Glomerular visceral epithelial cell (primary cell): Measurements from ENCODE around the gene CLK3.
A peak's percentile ranks its signal among the peaks of the same experiment; 100 is the strongest.
"Not testable (repeated sequence)": the region's sequence is repeated elsewhere in the genome, so short reads cannot be mapped to it uniquely, and the experiment has no call there.

Source experiments
- DNase-seq: peaks from one replicate; pipeline ENCODE4 v3.0.0-alpha.2; 2016; ENCODE audit errors: extremely low spot score

CLK3 gene

GRCh38 chr15:74620636-74621545, 5.3 kb downstream of the CLK3 start:
- peak; percentile 68 for DNase-seq

- DNase-seq: no peak
Observed at GRCh38 chr15:74621546-74621920, 5.9 kb downstream of the CLK3 start.

- DNase-seq: no peak
Observed at GRCh38 chr15:74621936-74622335, 6.3 kb downstream of the CLK3 start.

- DNase-seq: no peak
Observed at GRCh38 chr15:74622758-74623157, 7.1 kb downstream of the CLK3 start.

- DNase-seq: no peak
Observed at GRCh38 chr15:74624020-74624602, 8.5 kb downstream of the CLK3 start.

GRCh38 chr15:74625693-74626092, 10.1 kb downstream of the CLK3 start:
- no peak for DNase-seq

- DNase-seq: no peak
Observed at GRCh38 chr15:74626336-74626735, 10.7 kb downstream of the CLK3 start.

- no peak for DNase-seq
Observed at GRCh38 chr15:74626752-74627692, 11.4 kb downstream of the CLK3 start.

- DNase-seq: no peak
Observed at GRCh38 chr15:74627766-74628165, 12.1 kb downstream of the CLK3 start.

- DNase-seq: no peak
Observed at GRCh38 chr15:74628199-74628598, 12.6 kb downstream of the CLK3 start.

GRCh38 chr15:74628949-74629348, 13.3 kb downstream of the CLK3 start:
- DNase-seq: no peak

GRCh38 chr15:74629696-74630095, 14.1 kb downstream of the CLK3 start:
- not testable (repeated sequence) for DNase-seq

- no peak for DNase-seq
Observed at GRCh38 chr15:74630284-74631086, 14.8 kb downstream of the CLK3 start.

- DNase-seq: no peak
Observed at GRCh38 chr15:74631087-74631385, 15.4 kb downstream of the CLK3 start.

- DNase-seq: no peak
Observed at GRCh38 chr15:74631408-74631807, 15.8 kb downstream of the CLK3 start.

GRCh38 chr15:74631935-74632560, 16.4 kb downstream of the CLK3 start:
- DNase-seq: peak; percentile 58

GRCh38 chr15:74632601-74633000, 17.0 kb downstream of the CLK3 start:
- no peak for DNase-seq

GRCh38 chr15:74633781-74634180, 18.1 kb downstream of the CLK3 start:
- DNase-seq: no peak

GRCh38 chr15:74635228-74635627, 19.6 kb downstream of the CLK3 start:
- DNase-seq: peak; percentile 69

GRCh38 chr15:74636984-74637383, 21.3 kb downstream of the CLK3 start:
- DNase-seq: no peak

GRCh38 chr15:74641151-74641550, 25.5 kb downstream of the CLK3 start:
- DNase-seq: no peak
